Glutamatergic neuron (in vitro differentiated cells): ENCODE results near the gene GPR55. TPM values are rescaled to one million over a fixed set of nuclear protein-coding genes. Genes with fewer than 3 reads are reported as not detected.

Experiments used
- DNase-seq: peaks from one replicate; pipeline ENCODE4 v3.0.0; 2022
- H3K27ac Mint-ChIP-seq: one replicate; pipeline ENCODE4 v1.8.0; 2020; ENCODE audit warnings: mild to moderate bottlenecking, mixed read lengths, inconsistent platforms; ENCODE audit not compliant: unreplicated experiment
- H3K27me3 Mint-ChIP-seq: one replicate; pipeline ENCODE4 v1.8.0; 2020; ENCODE audit warnings: mild to moderate bottlenecking, moderate library complexity, mixed read lengths, inconsistent platforms; ENCODE audit not compliant: unreplicated experiment
- H3K36me3 Mint-ChIP-seq: one replicate; pipeline ENCODE4 v1.8.0; 2020; ENCODE audit warnings: mild to moderate bottlenecking, mixed read lengths, inconsistent platforms; ENCODE audit not compliant: unreplicated experiment
- H3K4me1 Mint-ChIP-seq: one replicate; pipeline ENCODE4 v1.8.0; 2020; ENCODE audit warnings: mild to moderate bottlenecking, low read depth, mixed read lengths, inconsistent platforms; ENCODE audit not compliant: unreplicated experiment
- H3K4me3 Mint-ChIP-seq: one replicate; pipeline ENCODE4 v1.8.0; 2020; ENCODE audit warnings: mild to moderate bottlenecking, mixed read lengths, inconsistent platforms; ENCODE audit not compliant: unreplicated experiment
- H3K9me3 Mint-ChIP-seq: one replicate; pipeline ENCODE4 v1.8.0; 2020; ENCODE audit warnings: mild to moderate bottlenecking, moderate library complexity, mixed read lengths, inconsistent platforms; ENCODE audit not compliant: unreplicated experiment
- total RNA-seq: library from RNA; stranded (reverse); fragmentation: NEBNext Ultra II Directional; extraction: Animal tissue kit (Norgen Biotek cat#: 25700); gene quantifications from one replicate; pipeline ENCODE4 v1.2.1, GENCODE V29; 2021; ENCODE audit not compliant: unreplicated experiment
- TF ChIP-seq, protein P1 (sequence below): fragments of 200-600 bp; sonication (generic); IDR thresholded peaks from one replicate; pipeline ENCODE4 v1.5.0; 2021; ENCODE audit not compliant: partially characterized antibody, unreplicated experiment

The GPR55 gene
- total RNA-seq, 1 donor from 2014 or later: not detected

DNA sequence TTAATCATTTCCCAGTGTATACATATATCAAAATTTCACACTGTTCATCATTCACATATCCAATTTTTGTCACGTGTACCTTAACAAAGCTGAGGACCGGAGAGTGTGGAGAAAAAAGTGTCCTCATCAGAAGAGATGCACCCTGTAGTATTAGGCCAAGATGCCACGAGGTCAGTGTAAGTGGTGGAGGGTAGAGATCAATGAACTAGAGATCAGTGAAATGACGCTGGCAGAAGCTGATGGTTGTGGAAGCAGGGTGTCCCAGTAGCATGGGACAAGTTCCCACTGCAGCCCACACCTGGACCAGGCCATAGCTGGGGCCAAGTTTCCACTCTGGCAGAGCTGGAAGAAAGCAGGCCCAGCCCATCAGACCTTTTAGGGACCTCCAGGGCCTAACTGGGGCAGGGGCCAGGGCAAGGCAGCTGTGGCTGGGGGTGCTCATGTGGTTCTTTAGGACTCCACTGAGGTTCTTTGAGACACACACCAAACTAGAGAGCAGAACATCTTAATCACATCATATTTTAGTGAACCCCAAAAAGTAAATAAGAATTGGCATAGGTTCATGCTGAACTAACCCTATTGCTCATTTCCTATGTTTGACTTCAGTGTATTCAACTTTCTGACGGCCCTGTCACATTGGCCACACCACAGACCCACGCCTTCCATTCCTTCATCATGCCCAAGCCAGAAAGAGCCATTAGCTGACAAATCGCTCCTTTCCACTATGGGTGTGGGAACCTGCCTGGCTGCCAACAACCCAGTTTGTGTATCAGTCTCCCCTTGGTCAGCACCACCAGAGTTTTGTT, 21.6 kb upstream of the GPR55 start:
- no peak for DNase-seq
- no peak overlapping the region for H3K4me3 Mint-ChIP-seq
- no peaks in the 10 kb centered on the region for H3K4me1 Mint-ChIP-seq
- H3K27ac Mint-ChIP-seq: no peak overlapping the region
- no peaks in the 10 kb centered on the region for H3K9me3 Mint-ChIP-seq
- no peaks in the 10 kb centered on the region for H3K36me3 Mint-ChIP-seq
- peaks cover 7% of the 10 kb centered on the region for H3K27me3 Mint-ChIP-seq
- TF ChIP-seq, protein P1, sequence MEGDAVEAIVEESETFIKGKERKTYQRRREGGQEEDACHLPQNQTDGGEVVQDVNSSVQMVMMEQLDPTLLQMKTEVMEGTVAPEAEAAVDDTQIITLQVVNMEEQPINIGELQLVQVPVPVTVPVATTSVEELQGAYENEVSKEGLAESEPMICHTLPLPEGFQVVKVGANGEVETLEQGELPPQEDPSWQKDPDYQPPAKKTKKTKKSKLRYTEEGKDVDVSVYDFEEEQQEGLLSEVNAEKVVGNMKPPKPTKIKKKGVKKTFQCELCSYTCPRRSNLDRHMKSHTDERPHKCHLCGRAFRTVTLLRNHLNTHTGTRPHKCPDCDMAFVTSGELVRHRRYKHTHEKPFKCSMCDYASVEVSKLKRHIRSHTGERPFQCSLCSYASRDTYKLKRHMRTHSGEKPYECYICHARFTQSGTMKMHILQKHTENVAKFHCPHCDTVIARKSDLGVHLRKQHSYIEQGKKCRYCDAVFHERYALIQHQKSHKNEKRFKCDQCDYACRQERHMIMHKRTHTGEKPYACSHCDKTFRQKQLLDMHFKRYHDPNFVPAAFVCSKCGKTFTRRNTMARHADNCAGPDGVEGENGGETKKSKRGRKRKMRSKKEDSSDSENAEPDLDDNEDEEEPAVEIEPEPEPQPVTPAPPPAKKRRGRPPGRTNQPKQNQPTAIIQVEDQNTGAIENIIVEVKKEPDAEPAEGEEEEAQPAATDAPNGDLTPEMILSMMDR: no peak

GRCh38 chr2:230944757-230945372, 19.8 kb upstream of the GPR55 start:
- H3K9me3 Mint-ChIP-seq: no peaks in the 10 kb centered on the region
- no peaks in the 10 kb centered on the region for H3K36me3 Mint-ChIP-seq
- no peak overlapping the region for H3K27ac Mint-ChIP-seq
- peaks cover 7% of the 10 kb centered on the region for H3K27me3 Mint-ChIP-seq
- TF ChIP-seq, protein P1: no peak
- no peak for DNase-seq
- no peaks in the 10 kb centered on the region for H3K4me1 Mint-ChIP-seq
- no peak overlapping the region for H3K4me3 Mint-ChIP-seq

GRCh38 chr2:230944123-230944653, 19.1 kb upstream of the GPR55 start:
- DNase-seq: no peak
- no peak overlapping the region for H3K4me3 Mint-ChIP-seq
- H3K9me3 Mint-ChIP-seq: no peaks in the 10 kb centered on the region
- no peaks in the 10 kb centered on the region for H3K36me3 Mint-ChIP-seq
- no peaks in the 10 kb centered on the region for H3K4me1 Mint-ChIP-seq
- H3K27ac Mint-ChIP-seq: no peak overlapping the region
- peaks cover 7% of the 10 kb centered on the region for H3K27me3 Mint-ChIP-seq
- TF ChIP-seq, protein P1: no peak

DNA sequence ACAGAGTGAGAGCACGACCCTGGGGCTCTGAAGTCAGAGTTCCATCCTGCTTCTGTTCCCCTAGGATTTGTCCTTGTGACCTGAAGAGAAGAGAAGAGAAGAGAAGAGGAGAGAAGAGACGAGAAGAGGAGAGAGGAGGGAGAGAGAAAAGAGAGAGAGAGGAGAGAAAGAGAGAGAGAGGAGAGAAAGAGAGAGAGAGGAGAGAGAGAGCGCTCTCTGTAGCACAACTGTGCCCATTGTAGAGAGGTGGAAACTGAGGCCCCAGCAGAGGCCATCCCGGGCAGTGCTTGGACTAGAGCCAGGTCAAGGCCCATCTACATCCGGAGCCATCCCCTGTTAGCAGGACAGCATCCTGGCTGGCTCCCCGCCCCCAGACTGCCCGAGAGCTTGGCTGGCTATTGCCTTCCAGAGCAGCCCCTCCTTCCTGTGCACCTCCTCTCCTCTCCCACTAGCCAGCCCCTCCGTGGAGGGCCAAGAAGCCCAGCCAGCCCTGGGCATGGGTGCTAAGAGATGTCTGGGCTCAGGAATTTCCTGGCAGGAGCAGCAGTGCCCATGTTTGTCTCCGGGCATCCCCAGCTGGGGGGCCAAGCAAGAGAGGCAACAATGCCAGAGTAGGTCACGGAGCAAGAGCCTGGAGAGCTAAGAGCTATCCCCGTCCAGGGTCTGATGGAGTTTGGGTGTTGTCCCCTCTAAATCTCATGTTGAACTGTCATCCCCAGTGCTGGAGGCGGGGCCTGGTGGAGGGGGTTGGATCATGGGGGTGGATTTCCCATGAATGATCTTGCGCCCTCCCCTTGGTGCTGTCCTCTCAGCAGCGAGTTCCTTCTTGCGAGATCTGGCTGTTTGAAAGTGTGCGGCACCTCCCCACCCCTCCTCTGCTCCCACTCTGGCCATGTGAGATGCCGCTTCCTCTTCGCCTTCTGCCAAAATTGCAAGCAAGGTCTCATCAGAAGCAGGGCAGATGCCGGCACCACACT, 18.2 kb upstream of the GPR55 start:
- Mint-ChIP-seq H3K4me1 (no peaks in the 10 kb centered on the region), H3K36me3 (no peaks in the 10 kb centered on the region), H3K27me3 (peaks cover 7% of the 10 kb centered on the region), H3K9me3 (no peaks in the 10 kb centered on the region), H3K4me3 (no peak overlapping the region), H3K27ac (no peak overlapping the region)
- no peak for DNase-seq
- TF ChIP-seq, protein P1: no peak
